ENCODE results near the gene PCDHGA1. TPM values are rescaled to one million over a fixed set of nuclear protein-coding genes. Genes with fewer than 3 reads are reported as not detected.
"Not testable (repeated sequence)": the region's sequence is repeated elsewhere in the genome, so short reads cannot be mapped to it uniquely, and the experiment has no call there.

Gene PCDHGA1
- total and polyA plus RNA-seq, 4 donors: 0.05 to 0.08 (median 0.05) TPM; not detected in 1

DNA sequence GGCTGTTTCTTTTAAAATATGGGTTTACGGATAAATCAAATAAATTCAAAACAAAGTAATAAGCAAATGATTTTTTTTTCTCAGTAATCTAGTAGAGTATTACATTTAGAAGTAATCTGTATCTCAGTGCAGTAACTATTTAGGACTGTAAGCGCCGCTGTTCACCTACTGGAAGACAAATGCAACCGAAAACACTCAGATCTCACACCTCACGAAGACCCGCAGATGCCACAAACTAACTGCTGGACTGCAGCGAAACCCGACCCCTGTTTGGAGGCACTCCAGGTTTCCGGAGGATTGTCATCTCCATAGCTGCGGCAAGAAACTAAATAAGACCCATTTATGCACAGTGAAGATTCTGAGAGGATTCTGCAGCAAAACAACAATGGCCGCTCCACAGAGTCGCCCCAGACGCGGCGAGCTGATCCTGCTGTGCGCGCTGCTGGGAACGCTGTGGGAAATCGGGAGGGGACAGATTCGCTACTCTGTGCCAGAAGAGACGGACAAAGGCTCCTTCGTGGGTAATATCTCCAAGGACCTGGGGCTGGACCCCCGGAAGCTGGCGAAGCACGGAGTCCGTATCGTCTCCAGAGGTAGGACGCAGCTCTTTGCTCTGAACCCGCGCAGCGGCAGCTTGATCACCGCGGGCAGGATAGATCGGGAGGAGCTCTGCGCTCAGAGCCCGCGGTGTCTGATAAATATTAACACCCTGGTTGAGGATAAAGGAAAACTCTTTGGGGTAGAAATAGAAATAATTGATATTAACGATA, 62.3 kb downstream of the PCDHGA1 start, which contains the start of gene PCDHGA8:
Gene PCDHGA8 (plus strand): TSS at position 205 of the 770 bp plus-strand sequence. CDS start 181 bp downstream, at position 386.
- Histone ChIP-seq H3K27me3 (ENCODE audit: control insufficient read depth in 4 of 4, insufficient read depth in 4 of 4, low read length in 3 of 4) (peaks cover 0 to 4% (median 0%) of the 10 kb centered on the region in 4 donors), H3K9me3 (ENCODE audit: control insufficient read depth in 4 of 4, low read length in 3 of 4) (peaks cover 37 to 81% (median 39%) of the 10 kb centered on the region in 4 donors), H3K4me1 (ENCODE audit: control insufficient read depth in 4 of 4, insufficient read depth in 4 of 4, low read length in 3 of 4) (peaks cover 0 to 4% (median 0%) of the 10 kb centered on the region in 4 donors), H3K36me3 (ENCODE audit: control insufficient read depth in 4 of 4, insufficient read depth in 3 of 4, low read depth in 1 of 4, low read length in 3 of 4) (peaks cover 0 to 6% (median 0%) of the 10 kb centered on the region in 4 donors), H3K9ac (ENCODE audit: low read depth in 1 of 2, low read length in 2 of 2) (no peak within 1 kb of the TSS), H3K4me3 (ENCODE audit: low read depth in 1 of 3, low read length in 3 of 3) (peak within 1 kb of the TSS in 2 of 3 donors; percentile 51 to 69), H3K27ac (ENCODE audit: low read depth in 1 of 2, low read length in 2 of 2) (no peak within 1 kb of the TSS)
- WGBS: 33% methylated on average over 38 of the region's 38 CpGs
- DNase-seq (ENCODE audit: low spot score): no peak
- no peak for TF ChIP-seq RAD21 (IDR thresholded peaks at IDR 0.05)
- TF ChIP-seq NR2F2 (IDR thresholded peaks at IDR 0.05): no peak
- TF ChIP-seq JUND (IDR thresholded peaks at IDR 0.05): no peak
- TF ChIP-seq SP1 (IDR thresholded peaks at IDR 0.05): no peak
- TF ChIP-seq, protein P1, sequence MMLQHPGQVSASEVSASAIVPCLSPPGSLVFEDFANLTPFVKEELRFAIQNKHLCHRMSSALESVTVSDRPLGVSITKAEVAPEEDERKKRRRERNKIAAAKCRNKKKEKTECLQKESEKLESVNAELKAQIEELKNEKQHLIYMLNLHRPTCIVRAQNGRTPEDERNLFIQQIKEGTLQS (IDR thresholded peaks at IDR 0.05): no peak
- TF ChIP-seq, protein P2, sequence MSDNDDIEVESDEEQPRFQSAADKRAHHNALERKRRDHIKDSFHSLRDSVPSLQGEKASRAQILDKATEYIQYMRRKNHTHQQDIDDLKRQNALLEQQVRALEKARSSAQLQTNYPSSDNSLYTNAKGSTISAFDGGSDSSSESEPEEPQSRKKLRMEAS (IDR thresholded peaks at IDR 0.05): no peak
- no peak for TF ChIP-seq CTCF (IDR thresholded peaks at IDR 0.05; ENCODE audit: low read depth, low read length, missing input control)
- TF ChIP-seq, protein P3, sequence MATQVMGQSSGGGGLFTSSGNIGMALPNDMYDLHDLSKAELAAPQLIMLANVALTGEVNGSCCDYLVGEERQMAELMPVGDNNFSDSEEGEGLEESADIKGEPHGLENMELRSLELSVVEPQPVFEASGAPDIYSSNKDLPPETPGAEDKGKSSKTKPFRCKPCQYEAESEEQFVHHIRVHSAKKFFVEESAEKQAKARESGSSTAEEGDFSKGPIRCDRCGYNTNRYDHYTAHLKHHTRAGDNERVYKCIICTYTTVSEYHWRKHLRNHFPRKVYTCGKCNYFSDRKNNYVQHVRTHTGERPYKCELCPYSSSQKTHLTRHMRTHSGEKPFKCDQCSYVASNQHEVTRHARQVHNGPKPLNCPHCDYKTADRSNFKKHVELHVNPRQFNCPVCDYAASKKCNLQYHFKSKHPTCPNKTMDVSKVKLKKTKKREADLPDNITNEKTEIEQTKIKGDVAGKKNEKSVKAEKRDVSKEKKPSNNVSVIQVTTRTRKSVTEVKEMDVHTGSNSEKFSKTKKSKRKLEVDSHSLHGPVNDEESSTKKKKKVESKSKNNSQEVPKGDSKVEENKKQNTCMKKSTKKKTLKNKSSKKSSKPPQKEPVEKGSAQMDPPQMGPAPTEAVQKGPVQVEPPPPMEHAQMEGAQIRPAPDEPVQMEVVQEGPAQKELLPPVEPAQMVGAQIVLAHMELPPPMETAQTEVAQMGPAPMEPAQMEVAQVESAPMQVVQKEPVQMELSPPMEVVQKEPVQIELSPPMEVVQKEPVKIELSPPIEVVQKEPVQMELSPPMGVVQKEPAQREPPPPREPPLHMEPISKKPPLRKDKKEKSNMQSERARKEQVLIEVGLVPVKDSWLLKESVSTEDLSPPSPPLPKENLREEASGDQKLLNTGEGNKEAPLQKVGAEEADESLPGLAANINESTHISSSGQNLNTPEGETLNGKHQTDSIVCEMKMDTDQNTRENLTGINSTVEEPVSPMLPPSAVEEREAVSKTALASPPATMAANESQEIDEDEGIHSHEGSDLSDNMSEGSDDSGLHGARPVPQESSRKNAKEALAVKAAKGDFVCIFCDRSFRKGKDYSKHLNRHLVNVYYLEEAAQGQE (IDR thresholded peaks at IDR 0.05): no peak
- no peak for TF ChIP-seq HNF4G (IDR thresholded peaks at IDR 0.05)

DNA sequence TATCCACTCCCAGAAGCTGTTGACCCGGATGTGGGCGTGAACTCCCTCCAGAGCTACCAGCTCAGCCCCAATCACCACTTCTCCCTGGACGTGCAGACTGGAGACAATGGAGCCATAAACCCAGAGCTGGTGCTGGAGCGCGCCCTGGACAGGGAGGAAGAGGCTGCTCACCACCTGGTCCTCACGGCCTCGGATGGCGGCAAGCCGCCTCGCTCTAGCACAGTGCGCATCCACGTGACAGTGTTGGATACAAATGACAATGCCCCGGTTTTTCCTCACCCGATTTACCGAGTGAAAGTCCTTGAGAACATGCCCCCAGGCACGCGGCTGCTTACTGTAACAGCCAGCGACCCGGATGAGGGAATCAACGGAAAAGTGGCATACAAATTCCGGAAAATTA, 63.0 kb downstream of the PCDHGA1 start:
- peaks cover 36 to 78% (median 39%) of the 10 kb centered on the region in 4 donors for H3K9me3 ChIP-seq (ENCODE audit: control insufficient read depth in 4 of 4, low read length in 3 of 4)
- H3K27ac ChIP-seq (ENCODE audit: low read depth in 1 of 2, low read length in 2 of 2): no peak overlapping the region
- H3K4me3 ChIP-seq (ENCODE audit: low read depth in 1 of 3, low read length in 3 of 3): peak overlapping the region in 2 of 3 donors; percentile 34 to 47
- H3K9ac ChIP-seq (ENCODE audit: low read depth in 1 of 2, low read length in 2 of 2): no peak overlapping the region
- 33% methylated on average over 21 of the region's 21 CpGs for WGBS
- peaks cover 0 to 4% (median 0%) of the 10 kb centered on the region in 4 donors for H3K27me3 ChIP-seq (ENCODE audit: control insufficient read depth in 4 of 4, insufficient read depth in 4 of 4, low read length in 3 of 4)
- peaks cover 0 to 2% (median 0%) of the 10 kb centered on the region in 4 donors for H3K4me1 ChIP-seq (ENCODE audit: control insufficient read depth in 4 of 4, insufficient read depth in 4 of 4, low read length in 3 of 4)
- TF ChIP-seq RXRA (IDR thresholded peaks at IDR 0.05): no peak
- no peak for TF ChIP-seq JUND (IDR thresholded peaks at IDR 0.05)
- TF ChIP-seq HNF4G (IDR thresholded peaks at IDR 0.05): no peak
- peaks cover 0 to 6% (median 0%) of the 10 kb centered on the region in 4 donors for H3K36me3 ChIP-seq (ENCODE audit: control insufficient read depth in 4 of 4, insufficient read depth in 3 of 4, low read depth in 1 of 4, low read length in 3 of 4)
- DNase-seq (ENCODE audit: low spot score): no peak

- not testable (repeated sequence) for H3K9ac ChIP-seq (ENCODE audit: low read depth in 1 of 2, low read length in 2 of 2); DNase-seq (ENCODE audit: low spot score); H3K4me3 ChIP-seq (ENCODE audit: low read depth in 1 of 3, low read length in 3 of 3); H3K27ac ChIP-seq (ENCODE audit: low read depth in 1 of 2, low read length in 2 of 2); H3K4me1 ChIP-seq (ENCODE audit: control insufficient read depth in 4 of 4, insufficient read depth in 4 of 4, low read length in 3 of 4); H3K27me3 ChIP-seq (ENCODE audit: control insufficient read depth in 4 of 4, insufficient read depth in 4 of 4, low read length in 3 of 4); H3K36me3 ChIP-seq (ENCODE audit: control insufficient read depth in 4 of 4, insufficient read depth in 3 of 4, low read depth in 1 of 4, low read length in 3 of 4)
- WGBS: 36% methylated on average over 44 of the region's 53 CpGs
- H3K9me3 ChIP-seq (ENCODE audit: control insufficient read depth in 4 of 4, low read length in 3 of 4): peaks cover 29 to 76% (median 36%) of the 10 kb centered on the region in 4 donors
Observed at GRCh38 chr5:141394401-141395187, 64.3 kb downstream of the PCDHGA1 start.

All from liver (tissue), 9 donors.